SIG-M5 treated with dmso at 0.1 percent for 504 hours (cell line): ENCODE results near the gene ACAT2.
"Not testable (repeated sequence)": the region's sequence is repeated elsewhere in the genome, so short reads cannot be mapped to it uniquely, and the experiment has no call there.

Source experiments
- DNase-seq: peaks from one replicate; lab custom pipeline; 2025; ENCODE audit not compliant: unreplicated experiment; lab: John Stamatoyannopoulos, UW

Gene ACAT2

GRCh38 chr6:159807150-159807858 is 45.5 kb downstream of the ACAT2 start:
- no peak for DNase-seq

DNA sequence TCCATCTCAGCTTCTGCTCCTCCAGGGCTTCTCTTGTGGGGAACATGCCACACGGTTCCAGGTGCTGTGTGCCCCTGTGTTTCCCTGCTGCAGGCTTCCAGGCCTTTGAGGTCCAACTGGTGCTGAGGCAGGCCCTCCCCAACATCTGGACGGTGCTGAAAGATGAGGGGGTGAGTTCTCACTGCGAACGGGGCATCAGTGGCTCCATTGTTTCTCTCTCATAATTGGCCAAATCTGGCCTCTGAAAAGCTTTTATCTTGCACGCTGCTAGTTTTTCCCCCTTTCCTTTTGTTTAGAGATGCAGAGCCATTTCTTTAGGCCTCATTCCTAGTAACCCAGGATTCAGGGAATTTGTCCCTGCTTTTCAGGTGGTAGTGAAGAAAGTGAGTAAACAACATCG is 46.8 kb downstream of the ACAT2 start:
- DNase-seq, result no peak

GRCh38 chr6:159809149-159809548 is 47.3 kb downstream of the ACAT2 start:
- no peak for DNase-seq

- DNase-seq, result no peak
Observed at GRCh38 chr6:159813781-159814180, 51.9 kb downstream of the ACAT2 start.

GRCh38 chr6:159815410-159815809 is 53.6 kb downstream of the ACAT2 start:
- no peak for DNase-seq

GRCh38 chr6:159816775-159817174 is 54.9 kb downstream of the ACAT2 start:
- DNase-seq, result not testable (repeated sequence)

GRCh38 chr6:159817951-159818739 is 56.3 kb downstream of the ACAT2 start:
- DNase-seq, result no peak

DNA sequence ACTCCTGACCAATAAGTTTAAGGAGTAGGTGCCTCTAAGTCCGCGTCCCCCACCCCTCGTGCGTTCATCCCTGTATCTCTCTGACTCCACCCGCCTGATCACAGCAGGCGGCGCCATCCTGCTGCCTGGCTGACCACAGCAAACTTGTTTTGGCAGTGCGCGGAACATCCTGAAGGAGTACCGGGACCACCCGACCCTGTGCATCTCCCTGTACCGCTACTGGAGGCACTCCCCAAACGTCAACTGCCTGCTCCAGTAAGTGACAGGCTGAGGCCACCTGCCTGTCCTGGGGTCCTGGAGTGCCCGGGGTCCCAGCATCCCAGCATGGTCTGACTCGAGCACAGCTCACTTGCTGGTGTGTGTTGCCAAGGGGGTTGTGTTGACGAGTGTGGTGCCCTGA is 57.3 kb downstream of the ACAT2 start:
- no peak for DNase-seq

GRCh38 chr6:159819932-159820640 is 58.2 kb downstream of the ACAT2 start:
- peak; percentile 93 for DNase-seq

GRCh38 chr6:159821122-159821521 is 59.3 kb downstream of the ACAT2 start:
- DNase-seq, result no peak

GRCh38 chr6:159821726-159822125 is 59.9 kb downstream of the ACAT2 start:
- DNase-seq, result no peak

DNA sequence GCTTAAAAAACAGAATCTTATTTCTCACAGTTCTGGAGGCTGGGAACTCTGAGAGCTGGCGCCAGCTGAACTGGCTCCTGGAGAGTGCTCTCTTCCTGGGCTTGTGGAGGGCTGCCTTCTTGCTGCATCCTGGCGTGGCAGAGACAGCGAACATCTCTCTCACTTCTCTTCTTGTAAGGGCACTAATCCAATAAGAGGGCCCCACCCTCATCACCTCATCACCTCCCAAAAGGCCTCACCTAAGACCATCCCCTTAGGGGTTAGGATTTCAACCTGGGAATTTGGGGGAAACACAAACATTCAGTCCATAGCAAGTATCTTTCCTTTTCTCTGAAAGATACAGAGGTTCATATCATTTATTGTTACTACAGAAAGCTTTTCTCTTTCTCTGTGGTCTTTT is 62.1 kb downstream of the ACAT2 start:
- DNase-seq, result no peak

DNA sequence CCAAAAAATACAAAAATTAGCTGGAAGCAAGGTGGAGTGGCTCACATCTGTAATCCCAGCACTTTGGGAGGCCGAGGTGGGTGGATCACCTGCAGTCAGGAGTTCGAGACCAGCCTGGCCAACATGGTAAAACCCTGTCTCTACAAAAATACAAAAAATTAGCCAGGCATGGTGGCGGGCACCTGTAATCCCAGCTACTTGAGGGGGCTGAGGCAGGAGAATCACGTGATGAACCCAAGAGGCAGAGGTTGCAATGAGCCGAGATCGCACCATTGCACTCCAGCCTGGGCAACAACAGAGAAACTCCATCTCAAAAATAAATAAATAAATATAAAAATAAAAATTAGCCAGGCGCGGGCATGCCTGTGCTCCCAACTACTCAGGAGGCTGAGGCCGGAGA is 62.8 kb downstream of the ACAT2 start:
- not testable (repeated sequence) for DNase-seq

DNA sequence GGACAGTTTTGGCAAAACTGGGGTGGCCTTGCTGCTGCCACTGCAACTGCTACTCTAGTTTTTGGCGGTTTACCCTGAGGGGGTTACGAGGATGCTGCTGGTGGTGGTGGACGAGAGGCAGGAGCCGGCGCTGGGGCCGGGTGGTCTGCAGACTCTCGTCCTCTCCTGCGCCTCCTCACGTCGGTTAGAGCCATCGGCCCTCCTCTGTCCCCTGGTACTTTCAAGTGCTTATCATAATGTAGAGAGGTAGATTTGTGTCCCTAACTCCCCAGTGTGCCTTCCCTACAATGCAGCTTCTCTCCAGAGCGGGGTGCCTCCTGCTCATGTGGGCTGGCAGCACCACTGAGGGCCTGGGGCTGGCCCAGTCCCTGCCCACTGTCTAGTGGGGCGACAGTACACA is 64.2 kb downstream of the ACAT2 start:
- no peak for DNase-seq

- DNase-seq, result no peak
Observed at GRCh38 chr6:159826968-159827647, 65.3 kb downstream of the ACAT2 start.

- DNase-seq, result no peak
Observed at GRCh38 chr6:159828074-159828473, 66.2 kb downstream of the ACAT2 start.
